Pulmonary artery endothelial cell (primary cell): Measurements from ENCODE around the gene LAMA4. TPM values are rescaled to one million over a fixed set of nuclear protein-coding genes. Genes with fewer than 3 reads are reported as not detected.

Experiments
- DNase-seq: peaks from one replicate; pipeline ENCODE4 v3.0.0-alpha.2; 2011; ENCODE audit warnings: low read depth, low spot score
- total RNA-seq: library from RNA; depleted of rRNA; stranded (reverse); fragments of >200 nt; gene quantifications from 2 replicates; pipeline ENCODE4 v1.2.3, GENCODE V29; 2014

LAMA4 gene
- total RNA-seq, 1 donor from 2014 or later = 516 TPM

DNA sequence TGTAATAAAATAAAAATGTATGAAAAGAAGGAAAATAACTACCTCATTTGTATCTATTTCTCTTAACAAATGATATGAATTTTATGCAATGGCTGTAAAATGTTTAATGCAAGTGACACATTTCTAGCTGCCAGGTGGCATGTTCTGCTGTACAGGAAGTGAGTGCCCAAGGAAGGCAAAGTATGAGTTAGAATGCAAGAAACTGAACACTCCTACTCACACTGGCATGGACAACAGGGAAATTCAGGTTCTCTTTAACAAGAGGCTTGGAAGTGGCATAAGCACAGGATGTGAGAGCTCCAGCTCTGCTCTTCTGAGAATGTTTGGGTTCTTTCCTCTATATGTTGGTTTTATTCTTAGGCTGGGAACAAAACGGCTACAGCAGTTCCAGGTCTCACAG lies 20.4 kb upstream of the LAMA4 start:
- DNase-seq = no peak

DNA sequence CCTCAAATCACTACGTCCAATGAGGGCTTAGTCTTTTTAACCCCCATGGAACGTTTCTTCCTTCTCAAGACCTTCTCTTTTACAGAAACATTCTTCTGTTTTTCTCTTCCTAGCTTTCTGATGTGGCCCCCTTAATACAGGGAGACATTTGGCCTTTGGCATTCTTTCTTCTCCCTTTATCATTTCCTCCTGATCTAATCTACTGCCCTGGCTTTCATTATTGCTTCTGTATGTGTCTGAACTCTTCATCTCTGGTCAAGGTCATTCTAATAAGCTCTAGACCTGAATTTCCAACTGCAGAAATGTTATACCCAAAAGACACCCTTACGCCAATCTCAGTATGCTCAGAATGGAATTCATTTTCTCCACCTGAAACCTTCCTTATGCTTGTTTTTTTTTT lies 18.4 kb upstream of the LAMA4 start:
- no peak for DNase-seq

DNA sequence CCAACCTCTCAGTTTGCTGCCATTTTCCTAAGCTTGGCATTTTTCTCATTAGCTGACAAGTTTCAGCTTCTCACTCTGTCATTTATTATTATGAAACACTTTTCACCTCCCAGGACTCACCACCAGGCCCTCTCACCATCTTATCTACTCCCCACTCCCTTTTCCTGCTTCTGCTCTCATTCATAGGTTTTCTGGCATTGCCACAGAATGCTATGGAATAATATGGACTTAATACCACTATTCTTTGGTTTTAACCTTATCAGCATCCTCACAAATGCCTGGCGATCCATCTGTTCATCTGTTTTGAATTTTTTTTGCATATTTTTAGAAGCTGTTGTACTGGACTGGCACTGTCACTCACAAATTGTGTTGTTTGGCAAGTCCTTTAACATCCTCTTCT lies 16.4 kb upstream of the LAMA4 start:
- DNase-seq = no peak

DNA sequence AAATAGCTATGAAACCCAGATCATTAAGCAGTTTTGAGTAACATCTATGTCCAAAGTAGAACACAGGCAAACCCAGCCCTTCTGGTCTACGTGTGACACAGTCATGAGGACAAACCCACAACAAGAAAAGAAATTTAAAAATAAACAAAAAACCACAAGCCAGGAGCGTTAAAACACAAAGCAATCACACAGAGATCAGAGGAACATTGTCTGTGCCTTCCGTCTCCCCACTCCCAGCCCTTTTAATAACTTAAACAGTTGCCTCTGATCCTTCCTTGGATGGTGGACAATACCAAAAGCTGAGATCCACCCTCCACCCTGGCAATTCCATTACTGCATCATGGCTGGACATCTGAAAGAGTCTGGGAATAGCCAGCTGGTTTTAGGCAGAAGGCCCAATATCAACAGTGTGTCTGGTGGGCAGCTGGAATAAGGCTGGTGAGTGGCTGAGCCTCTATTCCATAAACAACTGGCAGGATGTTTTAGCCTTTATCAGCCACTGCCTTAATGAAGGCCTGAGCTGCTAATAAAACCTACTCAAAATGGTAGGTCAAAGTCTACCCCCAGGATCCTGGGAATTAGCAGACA lies 15.7 kb upstream of the LAMA4 start:
- DNase-seq = no peak

DNA sequence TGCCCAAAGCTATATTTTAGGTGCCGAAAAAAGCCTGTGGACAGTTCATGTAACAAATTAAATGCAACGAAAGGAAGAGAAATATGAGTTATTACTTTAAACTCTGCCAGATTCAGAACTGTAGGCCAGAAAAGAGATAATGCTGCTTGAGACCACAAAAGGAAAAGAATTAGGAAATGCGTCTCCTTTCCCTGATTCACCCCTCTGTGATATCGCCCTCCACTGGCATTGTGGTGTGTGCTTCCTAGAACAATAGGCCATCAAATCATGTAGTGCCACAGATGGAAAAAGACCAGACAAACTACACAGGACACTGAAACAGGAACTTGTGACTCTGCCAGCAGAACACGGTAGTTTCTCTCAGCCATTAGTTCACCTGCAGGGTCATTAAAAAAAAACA lies 14.7 kb upstream of the LAMA4 start:
- DNase-seq = no peak

DNA sequence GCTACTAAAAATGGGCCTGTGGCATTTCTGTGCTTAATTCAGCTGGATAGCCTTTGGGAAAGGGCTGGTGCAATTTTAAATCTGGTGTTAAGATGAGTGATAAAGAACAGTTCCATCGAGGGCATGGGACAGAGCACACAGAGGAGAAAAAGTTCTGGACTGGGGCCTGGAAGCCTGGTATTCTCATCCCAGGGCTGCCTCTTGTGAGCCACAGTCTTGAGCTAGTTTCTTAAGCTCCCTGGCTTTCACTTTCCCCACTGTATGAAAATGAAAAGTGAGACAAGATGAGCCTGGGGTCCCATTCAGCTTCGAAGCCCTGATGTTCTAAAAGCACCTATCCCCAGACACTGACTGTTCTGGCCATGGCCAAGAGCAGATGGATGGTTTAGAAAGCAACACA lies 14.3 kb upstream of the LAMA4 start:
- no peak for DNase-seq

DNA sequence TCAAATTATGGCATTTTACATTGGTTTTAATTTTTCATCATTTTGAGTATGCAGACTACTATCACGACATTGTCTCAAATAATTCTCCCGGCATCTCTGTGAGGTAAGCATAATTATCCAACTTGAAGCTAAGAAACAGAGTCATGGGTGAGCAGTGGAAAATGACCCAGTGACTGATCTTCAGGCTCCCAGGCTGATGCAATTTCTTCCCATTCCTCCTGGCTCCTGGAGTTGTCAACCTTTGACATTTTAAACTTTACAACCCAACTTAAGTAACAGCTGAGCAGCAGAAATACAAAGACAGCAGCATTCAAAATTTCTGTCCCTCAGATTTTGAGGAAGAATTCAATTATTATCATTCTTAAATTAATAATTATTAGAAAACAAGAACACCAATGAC lies 13.7 kb upstream of the LAMA4 start:
- DNase-seq = no peak

DNA sequence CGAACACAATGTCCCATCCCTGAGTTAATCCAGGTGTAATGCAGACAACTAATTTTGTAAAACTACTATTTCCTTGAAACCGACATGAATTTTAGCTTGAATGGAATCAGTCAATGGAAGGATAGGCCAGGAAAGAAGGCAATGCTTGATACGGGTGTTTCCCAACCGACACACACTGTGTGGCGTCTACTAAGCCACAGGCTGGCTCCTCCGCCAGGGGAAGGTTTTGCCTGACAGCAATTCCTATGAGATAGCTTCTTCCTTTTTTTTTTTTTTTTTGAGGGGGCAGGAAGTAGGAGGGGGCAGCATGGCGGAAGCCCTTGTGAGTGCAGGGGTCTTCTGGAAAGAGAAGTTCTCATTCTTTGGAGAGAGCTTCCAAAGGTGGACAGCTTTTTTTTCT lies 12.0 kb upstream of the LAMA4 start:
- DNase-seq = no peak

DNA sequence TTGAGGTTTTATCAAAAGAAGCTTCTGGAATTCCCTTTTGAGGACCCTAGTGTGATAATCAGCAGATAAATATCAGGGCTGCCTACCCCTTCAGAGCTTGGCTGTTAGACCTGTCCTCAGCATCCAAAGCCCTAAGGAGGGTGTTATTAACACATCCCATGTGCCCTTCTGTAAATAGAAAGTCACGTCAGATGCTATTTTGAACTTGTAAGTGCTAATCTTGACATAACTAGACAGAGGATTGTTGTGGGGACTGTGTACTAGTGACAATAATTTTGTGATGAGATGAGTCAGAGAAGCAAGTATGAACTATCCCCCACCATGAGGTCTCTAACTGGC lies 4.9 kb upstream of the LAMA4 start:
- no peak for DNase-seq

DNA sequence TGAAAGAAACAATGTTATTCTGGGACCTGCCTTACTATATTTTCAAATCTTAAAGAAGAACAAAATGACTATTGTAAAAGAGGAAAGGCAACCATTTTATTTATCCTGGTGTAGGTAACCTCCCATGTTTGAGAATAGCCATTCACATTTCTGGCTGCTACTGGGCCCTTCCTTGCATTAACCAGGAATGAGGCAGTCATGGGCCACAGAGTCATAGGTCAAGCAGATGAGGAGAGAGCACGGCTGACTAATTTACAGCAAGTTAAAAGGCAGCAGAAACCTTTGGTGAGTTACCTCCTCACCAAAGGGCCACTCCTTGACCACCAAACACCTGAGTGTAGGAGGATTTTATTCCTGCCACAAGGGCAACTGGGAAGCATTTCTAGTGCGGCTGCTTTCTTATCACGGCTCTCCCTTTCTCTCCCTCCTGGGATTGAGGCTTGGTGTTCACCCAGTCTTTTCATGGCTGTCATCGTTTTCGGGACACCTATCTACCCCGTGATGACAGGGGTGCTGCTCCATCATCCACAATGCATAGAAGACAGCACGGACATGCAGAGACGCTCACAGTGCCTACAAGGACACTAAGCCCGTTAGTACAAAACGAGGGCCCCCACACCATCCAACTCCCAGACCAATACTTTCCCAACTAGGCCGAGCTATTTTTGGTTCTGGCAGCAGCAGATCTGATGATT lies 4.4 kb upstream of the LAMA4 start:
- no peak for DNase-seq

DNA sequence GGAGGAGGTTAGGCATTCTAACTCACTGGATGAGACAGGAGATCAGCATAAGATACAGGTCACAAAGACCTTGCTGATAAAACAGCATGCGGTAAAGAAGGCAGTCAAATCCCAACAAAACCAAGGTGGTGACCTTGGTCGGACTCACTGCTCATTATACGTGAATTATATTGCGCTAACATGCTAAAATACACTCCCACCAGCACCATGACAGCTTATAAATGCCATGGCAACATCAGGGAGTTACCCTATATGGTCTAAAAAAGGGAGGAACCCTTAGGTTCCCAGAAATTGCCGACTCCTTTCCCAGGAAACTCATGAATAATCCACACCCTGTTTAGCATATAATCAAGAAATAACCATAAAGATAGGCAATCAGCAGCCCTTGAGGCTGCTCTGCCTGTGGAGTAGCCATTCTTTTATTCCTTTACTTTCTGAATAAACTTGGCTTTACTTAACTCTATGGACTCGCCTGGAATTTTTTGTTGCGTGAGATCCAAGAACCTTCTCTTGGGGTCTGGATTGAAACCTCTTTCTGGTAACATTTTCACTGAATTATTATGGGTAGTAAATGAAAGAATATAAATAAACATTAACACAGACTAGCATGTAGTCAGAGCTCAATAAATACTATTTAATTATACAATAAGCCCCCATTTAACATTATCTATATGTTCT lies 3.0 kb upstream of the LAMA4 start:
- DNase-seq = no peak

DNA sequence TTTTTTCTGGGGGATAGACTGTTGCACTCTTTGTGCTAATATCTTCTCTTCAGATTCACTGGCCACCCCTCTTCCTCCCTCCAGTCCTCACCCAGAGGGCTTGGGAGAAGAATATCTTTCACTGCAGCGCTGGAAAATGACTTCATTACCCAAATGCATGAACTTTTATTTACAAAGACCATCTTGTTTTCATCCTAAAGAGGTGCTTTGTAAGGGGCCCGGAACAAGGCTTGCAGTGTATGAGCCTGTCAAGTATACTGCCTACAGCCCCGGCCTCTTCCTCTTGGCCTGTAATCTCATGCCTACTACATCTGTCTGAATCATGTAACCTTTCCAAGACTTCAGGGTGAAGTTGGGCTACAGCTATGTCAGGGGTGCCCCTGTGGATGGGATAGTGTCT lies 554 bp upstream of the LAMA4 start:
- no peak for DNase-seq

DNA sequence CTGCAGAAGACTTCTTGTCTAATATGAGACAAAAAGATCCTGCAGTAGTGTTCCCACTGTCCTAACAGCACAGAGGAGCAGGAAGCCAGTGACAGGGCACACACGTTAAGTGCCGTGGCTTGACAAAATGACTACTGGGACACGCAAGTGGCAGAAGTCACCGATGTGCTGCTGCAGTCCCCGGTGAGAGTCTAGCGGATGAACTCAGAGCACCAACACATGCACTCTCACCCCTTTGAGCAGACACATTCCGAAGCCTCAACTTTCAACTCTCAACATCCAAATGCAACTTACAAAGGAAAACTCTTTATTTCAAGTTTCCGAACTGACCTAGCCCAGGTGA lies 898 bp downstream of the LAMA4 start:
- no peak for DNase-seq

DNA sequence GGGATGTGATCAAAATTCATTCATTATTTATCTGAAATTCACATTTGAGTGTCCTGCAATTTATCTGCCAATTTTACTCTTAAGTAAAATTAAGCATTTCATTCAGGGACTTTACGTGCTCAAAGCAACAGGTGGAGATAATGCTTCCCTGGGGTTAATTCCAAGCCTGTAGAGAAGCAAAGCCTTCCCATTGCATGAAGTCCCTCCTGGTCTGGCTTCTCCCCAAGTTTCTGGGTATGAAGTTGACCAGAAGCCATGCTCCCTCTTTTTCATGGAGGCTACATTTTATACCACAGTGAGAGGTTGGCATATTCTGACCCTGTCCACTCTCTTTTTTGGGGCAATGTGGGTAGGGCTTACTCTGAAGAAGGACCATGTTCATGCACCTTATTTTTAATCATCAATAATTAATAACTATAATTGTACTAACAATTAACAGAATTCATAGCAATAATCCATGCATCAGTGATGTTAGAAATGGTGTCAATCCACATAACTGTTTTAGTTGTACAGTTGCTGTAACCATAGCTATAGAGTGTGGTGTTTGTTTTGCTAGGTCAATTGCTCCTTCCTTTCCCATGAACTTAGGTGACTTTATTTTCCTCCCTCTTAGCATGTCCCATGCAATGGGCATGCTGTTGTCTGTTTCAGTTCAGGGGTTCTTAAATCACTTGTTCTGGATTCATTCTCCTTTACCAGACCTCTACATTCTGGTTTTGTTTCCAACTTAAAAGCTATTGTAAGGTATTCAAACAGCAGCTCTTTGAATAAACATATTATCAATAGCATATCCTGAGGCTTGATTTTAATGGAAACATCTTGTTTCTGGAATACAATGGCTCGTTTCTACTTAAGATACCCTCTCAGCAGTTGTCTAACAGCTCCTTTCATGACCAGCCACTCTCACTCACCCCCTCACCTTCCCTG lies 1.5 kb downstream of the LAMA4 start:
- no peak for DNase-seq

DNA sequence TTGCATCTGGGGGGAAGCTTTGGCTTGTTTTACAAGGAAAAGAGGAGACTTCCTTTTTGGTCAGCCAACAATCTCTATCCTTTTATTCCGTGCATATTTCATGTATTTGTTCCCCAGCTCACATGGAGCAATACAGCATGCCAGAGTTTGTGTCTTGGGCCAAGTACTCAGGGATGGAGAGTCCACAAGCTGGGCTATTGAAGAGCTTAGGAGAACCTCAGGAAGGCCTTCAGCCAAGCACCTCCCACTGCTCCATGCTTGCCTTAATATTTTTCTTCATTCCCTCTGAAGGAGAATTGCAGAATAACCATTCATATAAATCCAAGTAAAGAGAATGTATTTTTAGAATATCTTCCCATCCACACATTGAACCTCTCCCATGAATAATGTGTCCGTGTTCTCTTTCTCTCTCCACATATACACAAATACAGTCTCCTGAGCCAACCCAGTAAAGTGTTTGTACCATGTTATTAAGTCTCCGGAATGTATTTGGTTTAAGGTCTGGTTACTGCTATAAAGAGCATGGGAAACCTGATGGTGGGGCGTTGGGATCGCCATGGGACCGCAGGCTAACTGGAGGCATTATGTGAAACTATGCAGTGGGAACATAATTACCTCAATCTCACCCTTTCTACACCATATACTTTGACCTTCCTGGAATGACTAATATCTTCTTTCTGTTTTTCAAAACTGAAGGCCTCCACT lies 3.0 kb downstream of the LAMA4 start:
- DNase-seq = no peak

DNA sequence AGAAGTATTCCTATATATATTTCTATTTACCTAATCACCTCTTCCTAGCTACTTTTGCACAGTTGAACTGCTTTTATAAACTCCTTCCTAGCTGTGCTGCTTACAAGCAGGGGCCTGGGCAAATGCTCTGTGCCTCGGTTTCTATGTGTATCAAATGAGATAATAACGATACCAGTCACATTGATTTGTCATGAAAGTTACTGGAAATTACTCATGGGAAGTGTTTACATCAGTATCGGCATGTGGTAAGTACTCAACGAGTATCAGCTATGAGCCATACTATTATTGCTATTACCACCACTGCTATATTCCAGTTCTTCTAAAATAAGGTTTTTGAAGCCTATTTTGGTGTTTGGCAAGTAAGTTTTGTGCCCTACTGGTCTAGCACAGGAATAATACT lies 4.9 kb downstream of the LAMA4 start:
- DNase-seq = no peak

DNA sequence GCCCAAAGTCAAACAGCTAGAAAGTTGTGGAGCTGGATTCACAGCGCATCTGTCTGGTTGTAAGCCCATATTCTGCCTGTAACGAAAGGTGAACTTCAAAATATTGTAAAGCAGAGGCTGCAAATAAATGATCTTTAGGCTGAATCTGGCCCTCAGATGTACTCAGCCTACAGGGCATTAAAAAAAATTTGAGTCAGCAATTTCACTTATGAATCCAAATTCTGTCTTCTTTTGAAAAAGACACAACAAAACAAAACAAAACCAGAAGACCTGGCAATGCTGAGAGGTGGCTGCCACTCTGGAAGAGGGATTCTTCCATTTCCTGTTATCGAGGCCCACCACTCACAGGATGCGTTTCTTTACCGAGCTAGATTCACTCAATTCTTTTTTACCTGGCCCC lies 7.1 kb downstream of the LAMA4 start:
- DNase-seq = no peak

DNA sequence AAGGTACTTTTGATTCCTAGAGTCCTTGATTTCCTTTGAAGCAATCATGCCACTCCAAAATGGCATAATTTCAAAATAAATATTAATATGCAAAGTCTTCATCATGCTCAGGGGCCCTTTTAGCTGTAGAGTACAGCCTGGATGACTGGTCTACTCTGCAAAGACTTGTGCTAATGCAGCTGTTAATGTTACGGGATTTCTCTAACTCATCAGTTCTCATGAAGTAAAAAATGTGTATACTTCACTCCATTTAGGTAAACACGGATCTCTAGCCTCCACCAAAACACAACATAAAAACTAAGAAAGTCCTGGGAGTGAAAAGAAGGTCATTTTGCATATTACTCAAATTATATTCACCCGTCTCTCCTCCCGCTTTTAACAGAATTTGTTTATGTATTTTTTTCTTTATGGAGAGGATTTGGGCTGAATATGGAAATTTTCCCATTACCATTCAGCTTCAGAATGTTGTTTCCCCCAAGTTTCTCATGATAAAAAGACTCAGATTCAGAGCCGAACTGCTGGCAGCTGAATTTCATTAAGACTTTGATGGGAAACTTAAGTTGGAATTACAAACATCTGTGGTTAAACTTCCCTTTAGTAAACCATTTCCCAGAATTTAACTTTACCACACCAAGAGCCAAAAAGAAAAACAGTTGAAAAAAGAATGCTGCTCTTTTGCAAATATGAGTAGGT lies 8.7 kb downstream of the LAMA4 start:
- no peak for DNase-seq

DNA sequence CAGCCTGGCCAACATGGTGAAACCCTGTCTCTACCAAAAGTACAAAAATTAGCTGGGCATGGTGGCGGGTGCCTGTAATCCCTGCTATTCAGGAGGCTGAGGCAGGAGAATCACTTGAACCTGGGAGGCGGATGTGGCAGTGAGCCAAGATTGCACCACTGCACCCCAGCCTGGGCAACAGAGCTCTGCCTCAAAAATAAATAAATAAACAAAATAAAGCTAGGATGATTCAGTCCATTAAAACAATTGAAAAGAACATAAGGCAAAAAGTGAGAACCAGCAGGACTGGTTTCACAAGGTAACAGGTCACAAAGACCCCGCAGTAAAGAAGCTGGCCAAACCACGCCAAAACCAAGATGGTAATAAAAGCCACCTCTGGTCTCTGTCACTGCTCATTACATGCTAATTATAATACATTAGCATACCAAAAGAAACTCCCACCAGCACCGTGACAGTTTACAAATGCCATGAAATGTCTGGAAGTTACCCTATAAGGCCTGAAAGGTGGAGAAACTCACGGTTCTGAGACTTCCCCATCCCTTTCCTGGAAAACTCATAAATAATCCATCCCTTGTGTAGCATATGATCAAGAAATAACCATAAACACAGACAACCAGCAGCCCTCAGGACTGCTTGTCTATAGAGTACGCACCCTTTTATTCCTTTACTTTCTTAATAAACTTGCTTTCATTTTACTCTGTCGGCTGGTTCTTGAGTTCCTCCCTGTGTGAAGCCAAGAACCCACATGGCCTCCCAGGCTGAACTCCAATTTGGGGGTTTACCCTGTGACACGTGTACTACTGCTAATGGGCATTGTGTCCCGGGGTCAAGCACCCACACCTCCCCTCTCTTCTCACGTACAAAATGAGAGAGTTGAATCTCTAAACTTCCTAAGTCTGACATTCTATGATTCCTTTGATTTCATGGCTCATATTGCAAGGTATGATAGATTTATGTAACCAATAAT lies 10.2 kb downstream of the LAMA4 start:
- no peak for DNase-seq
